HG02840 (cell line): Measurements from ENCODE around the gene ETNK1.
"Not testable (repeated sequence)": the region's sequence is repeated elsewhere in the genome, so short reads cannot be mapped to it uniquely, and the experiment has no call there.

Source experiments
- ATAC-seq: cut with Tn5 transposase; IDR thresholded peaks from one replicate; pipeline ENCODE4 v1.9.1; 2021; ENCODE audit warnings: mild to moderate bottlenecking, moderate library complexity, moderate number of reproducible peaks; ENCODE audit not compliant: unreplicated experiment, low FRiP score

Gene ETNK1

GRCh38 chr12:22624870-22625761 lies at the start of gene ETNK1:
Gene ETNK1 (plus strand): TSS chr12:22625171. CDS start chr12:22625431, 260 bp downstream.
- peak; percentile 96 for ATAC-seq

- ATAC-seq, result no peak
Measured at GRCh38 chr12:22576065-22576464, 48.9 kb upstream of the ETNK1 start.

- ATAC-seq, result no peak
Measured at GRCh38 chr12:22576473-22576872, 48.5 kb upstream of the ETNK1 start.

DNA sequence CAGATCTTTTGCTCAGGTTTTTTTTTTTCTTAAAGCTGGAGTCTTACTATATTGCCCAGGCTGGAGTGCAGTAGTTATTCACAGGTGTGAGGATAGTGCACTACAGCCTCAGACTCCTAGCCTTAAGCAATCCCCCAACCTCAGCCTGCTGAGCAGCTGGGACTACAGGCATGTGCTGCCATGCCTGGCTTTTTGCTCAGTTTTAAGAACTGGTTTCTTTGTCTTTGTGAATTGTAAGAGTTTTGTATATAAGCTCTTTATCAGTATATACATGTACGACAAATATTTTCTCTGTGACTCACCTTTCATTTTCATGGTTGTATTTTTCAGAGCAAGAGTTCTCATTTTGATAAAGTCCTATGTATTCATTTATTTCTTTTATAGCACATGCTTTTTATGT lies 47.3 kb upstream of the ETNK1 start:
- no peak for ATAC-seq

GRCh38 chr12:22578328-22578727 lies 46.6 kb upstream of the ETNK1 start:
- no peak for ATAC-seq

DNA sequence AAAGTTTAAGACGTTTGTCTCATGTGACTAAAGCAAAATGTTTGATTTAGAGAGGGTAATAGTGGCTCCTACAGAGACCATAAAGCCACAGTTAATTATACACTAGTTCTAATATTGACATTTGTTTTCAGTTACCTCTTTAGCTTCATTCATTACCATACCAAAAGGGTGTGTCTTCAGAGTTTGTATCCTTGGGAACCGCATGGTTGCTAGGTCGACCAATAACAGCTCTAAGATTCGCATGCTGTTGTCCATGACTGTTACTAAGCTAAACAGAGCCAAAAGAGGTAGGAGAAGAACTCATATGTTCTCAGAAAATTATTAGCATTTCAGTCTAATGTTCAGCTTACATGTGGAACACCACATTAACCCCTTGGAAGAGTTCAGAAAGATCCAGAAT lies 36.2 kb upstream of the ETNK1 start:
- ATAC-seq, result no peak

- no peak for ATAC-seq
Measured at GRCh38 chr12:22593864-22594263, 31.1 kb upstream of the ETNK1 start.

DNA sequence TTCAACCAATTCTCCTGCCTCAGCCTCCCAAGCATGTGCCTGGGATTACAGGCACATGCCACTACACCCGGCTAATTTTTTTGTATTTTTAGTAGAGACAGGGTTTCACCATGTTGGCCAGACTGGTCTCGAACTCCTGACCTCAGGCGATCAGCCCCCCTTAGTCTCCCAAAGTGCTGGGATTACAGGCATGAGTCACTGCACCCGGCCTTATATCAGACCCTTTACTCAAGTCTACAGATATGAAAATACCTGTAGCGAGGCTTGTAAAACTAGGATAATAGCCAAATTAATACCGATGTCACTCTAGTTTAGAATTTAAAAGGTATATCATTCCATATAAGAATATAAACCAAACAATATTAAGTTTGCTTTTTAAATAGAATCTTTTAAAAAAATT lies 27.4 kb upstream of the ETNK1 start:
- not testable (repeated sequence) for ATAC-seq

DNA sequence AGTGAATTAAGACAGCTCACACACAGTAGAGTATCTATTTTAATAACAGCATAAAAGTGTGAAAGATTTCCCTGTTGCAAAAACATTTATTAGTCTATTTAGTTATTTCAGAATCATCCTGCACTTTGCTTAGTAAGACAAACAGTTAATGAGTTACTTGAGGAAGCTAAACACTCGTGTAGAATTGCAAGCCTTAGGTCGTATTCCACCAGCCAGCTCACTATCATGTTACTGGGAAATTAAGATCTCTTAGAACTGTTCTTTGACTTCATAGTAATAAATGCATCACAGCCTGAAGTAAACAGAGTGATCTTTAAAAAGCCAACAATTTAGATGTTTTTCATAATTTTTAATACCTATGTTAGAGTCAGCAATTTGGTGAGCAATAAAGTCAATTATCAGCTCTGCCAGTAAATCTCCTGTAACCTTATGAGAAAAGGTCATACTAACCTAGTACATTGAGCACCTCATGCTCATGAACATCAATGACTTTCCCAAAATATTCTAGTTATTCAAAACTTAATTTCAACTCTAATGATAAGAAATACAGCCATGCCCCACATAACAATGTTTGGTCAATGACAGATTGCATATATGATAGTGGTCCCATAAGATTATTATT lies 26.7 kb upstream of the ETNK1 start:
- no peak for ATAC-seq

GRCh38 chr12:22598763-22599161 lies 26.2 kb upstream of the ETNK1 start:
- ATAC-seq, result no peak

- ATAC-seq, result no peak
Measured at GRCh38 chr12:22600181-22600580, 24.8 kb upstream of the ETNK1 start.

DNA sequence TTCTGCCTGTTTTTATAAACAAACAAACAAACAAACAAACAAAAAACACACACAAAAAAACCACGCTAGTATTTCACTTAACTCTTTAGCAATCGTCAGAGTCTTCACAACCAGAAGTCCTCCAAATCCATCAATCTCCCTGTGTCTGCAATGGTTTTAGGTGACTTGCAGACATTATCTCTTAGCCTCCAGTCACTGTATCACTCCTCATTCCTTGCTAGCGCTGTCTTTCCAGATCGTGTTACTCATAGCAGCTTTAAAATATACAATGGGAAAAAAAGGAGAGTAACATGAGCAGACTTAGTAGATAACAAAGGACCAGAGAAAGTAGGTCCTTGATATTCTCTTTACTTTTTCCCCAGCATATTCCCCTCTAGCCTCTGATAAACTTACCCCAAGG lies 15.5 kb upstream of the ETNK1 start:
- ATAC-seq, result no peak

DNA sequence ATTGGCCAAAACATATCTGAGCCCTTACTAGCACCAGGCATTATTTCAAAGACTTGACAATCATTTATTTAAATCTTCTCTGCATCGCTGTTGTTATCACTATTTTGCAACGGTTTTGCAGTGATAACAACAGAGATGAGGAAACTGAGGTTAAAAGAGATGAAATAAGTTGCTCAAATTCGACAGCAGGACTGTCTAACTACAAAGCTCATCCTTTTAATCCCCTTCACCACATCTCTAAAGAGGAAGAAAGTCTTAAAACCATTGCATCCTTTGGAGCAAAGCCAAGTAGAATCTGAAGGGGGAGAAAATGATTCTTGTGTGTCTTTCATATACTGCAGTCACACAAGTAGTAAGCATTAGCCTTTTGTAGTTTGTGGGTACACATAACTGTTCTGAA lies 14.8 kb upstream of the ETNK1 start:
- no peak for ATAC-seq

DNA sequence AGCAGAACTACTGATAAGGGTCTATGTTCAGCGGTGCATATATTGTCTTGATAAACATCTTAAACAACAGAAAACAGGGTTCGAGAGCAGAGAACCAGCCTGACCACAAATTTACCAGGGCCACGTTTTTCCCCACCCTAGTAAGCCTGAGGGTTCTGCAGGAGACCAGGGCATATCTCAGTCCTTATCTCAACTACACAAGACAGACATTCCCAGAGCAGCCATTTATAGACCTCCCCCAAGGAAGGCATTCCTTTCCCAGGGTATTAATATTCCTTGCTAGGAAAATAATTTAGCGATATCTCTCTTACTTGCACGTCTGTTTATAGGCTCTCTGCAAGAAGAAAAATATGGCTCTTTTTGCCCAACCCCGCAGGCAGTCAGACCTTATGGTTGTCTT lies 12.1 kb upstream of the ETNK1 start:
- ATAC-seq, result not testable (repeated sequence)

DNA sequence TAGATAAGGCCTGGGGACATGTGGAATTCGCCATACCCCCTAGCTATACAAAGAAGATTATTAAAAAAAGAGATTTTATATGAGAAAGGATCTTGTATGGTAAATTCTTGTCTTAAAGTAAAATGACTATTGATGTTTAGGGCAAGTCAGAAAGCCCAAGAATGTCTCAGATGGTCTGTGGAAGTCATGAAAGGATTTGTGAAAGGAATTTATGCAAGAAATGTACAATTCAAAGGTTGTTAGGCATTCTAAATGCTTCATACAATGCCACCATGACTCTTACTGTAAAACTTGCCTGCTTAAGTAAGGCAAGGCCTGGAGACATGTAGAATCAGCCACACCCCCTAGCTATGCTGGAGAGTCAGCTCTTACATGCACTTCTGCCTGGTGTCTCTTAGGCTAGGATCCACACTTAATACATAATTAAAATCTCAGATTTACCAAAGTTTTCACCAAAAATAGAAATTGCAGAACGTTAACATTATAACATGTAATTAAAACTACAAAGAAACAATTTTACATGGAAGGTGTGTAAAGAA lies 8.9 kb upstream of the ETNK1 start:
- no peak for ATAC-seq

GRCh38 chr12:22617630-22618029 lies 7.3 kb upstream of the ETNK1 start:
- no peak for ATAC-seq

GRCh38 chr12:22624548-22624869 lies 462 bp upstream of the ETNK1 start:
- no peak for ATAC-seq

- ATAC-seq, result peak; percentile 33
Measured at GRCh38 chr12:22625762-22626294, 857 bp downstream of the ETNK1 start.

- ATAC-seq, result peak; percentile 40
Measured at GRCh38 chr12:22626406-22626805, 1.4 kb downstream of the ETNK1 start.

DNA sequence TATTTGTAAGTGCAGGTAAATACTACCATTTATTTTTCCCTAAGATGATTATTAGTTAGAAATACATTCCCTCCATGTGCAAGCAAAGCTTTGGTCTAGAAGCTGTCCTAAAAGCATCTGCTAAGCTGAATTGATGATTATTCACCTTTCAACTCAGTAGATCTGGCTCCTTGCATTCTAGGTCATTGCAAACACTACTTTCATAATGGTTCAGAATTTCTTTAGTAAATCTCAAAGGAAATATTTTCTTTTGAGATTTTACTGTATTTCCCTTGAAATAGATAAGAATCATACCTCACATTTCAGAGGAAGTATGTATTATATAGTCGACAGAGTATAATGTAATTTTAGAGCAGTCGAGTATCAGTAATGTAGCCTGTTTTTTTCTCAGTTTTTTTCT lies 2.4 kb downstream of the ETNK1 start:
- ATAC-seq, result no peak

DNA sequence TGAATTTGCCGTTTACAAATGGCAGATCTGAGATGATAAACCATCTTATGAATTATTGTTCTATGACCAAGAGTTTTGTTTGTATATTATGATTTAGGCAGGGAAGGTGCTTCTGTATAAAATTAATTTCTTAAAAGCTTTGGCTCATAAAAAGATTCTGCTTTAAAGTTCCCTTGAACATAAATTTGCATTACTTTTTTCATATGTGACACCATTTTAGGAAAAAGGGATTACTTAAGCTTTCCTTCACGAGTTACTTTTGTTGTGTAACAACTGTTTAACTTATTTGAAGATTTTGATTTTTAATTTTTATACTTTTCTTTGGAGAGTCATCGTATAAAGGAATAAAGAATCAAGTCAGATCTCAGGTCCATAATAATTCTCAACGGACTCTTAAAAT lies 3.3 kb downstream of the ETNK1 start:
- no peak for ATAC-seq
